ENCODE data around the gene MCF2.

MCF2 gene

GRCh38 chrX:139538907-139539790, 168.8 kb downstream of the MCF2 start:
- no peak overlapping the region for H3K27ac ChIP-seq (ENCODE audit: low read length)
- H3K27me3 ChIP-seq (ENCODE audit: low read depth, low read length), result no peaks in the 10 kb centered on the region
- H3K4me3 ChIP-seq (ENCODE audit: low read depth in 1 of 2, low read length in 2 of 2), result no peak overlapping the region
- H3K36me3 ChIP-seq (ENCODE audit: control insufficient read depth in 1 of 2, insufficient read depth in 2 of 2, low read length in 2 of 2), result no peaks in the 10 kb centered on the region
- no peaks in the 10 kb centered on the region for H3K9me3 ChIP-seq (ENCODE audit: control insufficient read depth in 1 of 2, low read length in 2 of 2)
- H3K4me1 ChIP-seq (ENCODE audit: control insufficient read depth in 1 of 2, insufficient read depth in 2 of 2, low read length in 2 of 2), result no peaks in the 10 kb centered on the region

GRCh38 chrX:139533444-139533843, 174.5 kb downstream of the MCF2 start:
- no peaks in the 10 kb centered on the region for H3K36me3 ChIP-seq (ENCODE audit: control insufficient read depth in 1 of 2, insufficient read depth in 2 of 2, low read length in 2 of 2)
- no peaks in the 10 kb centered on the region for H3K27me3 ChIP-seq (ENCODE audit: low read depth, low read length)
- no peak overlapping the region for H3K4me3 ChIP-seq (ENCODE audit: low read depth in 1 of 2, low read length in 2 of 2)
- H3K4me1 ChIP-seq (ENCODE audit: control insufficient read depth in 1 of 2, insufficient read depth in 2 of 2, low read length in 2 of 2), result no peaks in the 10 kb centered on the region
- H3K27ac ChIP-seq (ENCODE audit: low read length), result no peak overlapping the region
- H3K9me3 ChIP-seq (ENCODE audit: control insufficient read depth in 1 of 2, low read length in 2 of 2), result no peaks in the 10 kb centered on the region

GRCh38 chrX:139532834-139533233, 175.1 kb downstream of the MCF2 start:
- no peak overlapping the region for H3K27ac ChIP-seq (ENCODE audit: low read length)
- no peaks in the 10 kb centered on the region for H3K36me3 ChIP-seq (ENCODE audit: control insufficient read depth in 1 of 2, insufficient read depth in 2 of 2, low read length in 2 of 2)
- H3K4me3 ChIP-seq (ENCODE audit: low read depth in 1 of 2, low read length in 2 of 2), result no peak overlapping the region
- H3K4me1 ChIP-seq (ENCODE audit: control insufficient read depth in 1 of 2, insufficient read depth in 2 of 2, low read length in 2 of 2), result no peaks in the 10 kb centered on the region
- H3K27me3 ChIP-seq (ENCODE audit: low read depth, low read length), result no peaks in the 10 kb centered on the region
- H3K9me3 ChIP-seq (ENCODE audit: control insufficient read depth in 1 of 2, low read length in 2 of 2), result no peaks in the 10 kb centered on the region
